Spinal cord (tissue), 10 donors: ENCODE measurements around the gene CHPF2. TPM values are rescaled to one million over a fixed set of nuclear protein-coding genes. Genes with fewer than 3 reads are reported as not detected.

Source experiments
- DNase-seq, 6 donors: peaks; one replicate each; pipeline versions ENCODE4 v3.0.0 to v3.0.0-alpha.2; 2013 to 2015; ENCODE audit warnings: low spot score in 6 of 6, low read depth in 4 of 6
- H3K27ac ChIP-seq: one replicate; pipeline ENCODE4 v1.5.1; 2013; ENCODE audit warnings: low read depth, low read length, control low read depth
- H3K27me3 ChIP-seq: one replicate; pipeline ENCODE4 v1.6.1; 2013; ENCODE audit warnings: low read length; ENCODE audit not compliant: control insufficient read depth, insufficient read depth
- H3K36me3 ChIP-seq: one replicate; pipeline ENCODE4 v1.6.1; 2013; ENCODE audit warnings: low read length; ENCODE audit not compliant: control insufficient read depth, insufficient read depth
- H3K4me1 ChIP-seq: one replicate; pipeline ENCODE4 v1.6.1; 2013; ENCODE audit warnings: low read length; ENCODE audit not compliant: control insufficient read depth, insufficient read depth
- H3K4me3 ChIP-seq: one replicate; pipeline ENCODE4 v1.5.1; 2013; ENCODE audit warnings: low read depth, low read length, control low read depth
- H3K9me3 ChIP-seq: one replicate; pipeline ENCODE4 v1.6.1; 2013; ENCODE audit warnings: low read length; ENCODE audit not compliant: control insufficient read depth, insufficient read depth
- WGBS: methylation state at CpG from one replicate; pipeline ENCODE4 v1.1.5; 2013; ENCODE audit warnings: missing lambda C conversion rate; ENCODE audit not compliant: insufficient coverage; 5-methylcytosine and 5-hydroxymethylcytosine counted together
- polyA plus RNA-seq, 2 donors: library from polyadenylated mRNA; unstranded; fragments of 120-200 nt; gene quantifications; one replicate each; pipeline ENCODE4 v1.2.1, GENCODE V29; 2013; ENCODE audit not compliant: insufficient read length in 2 of 2
- total RNA-seq, 2 donors: library from RNA; depleted of rRNA in 1 of 2; stranded (reverse); fragments of 120-200 nt in 1 of 2; fragments of >200 nt in 1 of 2; gene quantifications; one replicate each; pipeline versions ENCODE4 v1.2.3 to v1.2.4, GENCODE V29; 2013 to 2014
- donor health status: healthy.

The CHPF2 gene
- total and polyA plus RNA-seq, 4 donors = 19.7 to 25.5 (median 23.6) TPM

GRCh38 chr7:151205730-151206129 is 26.6 kb upstream of the CHPF2 start:
- no CpG with 5 or more reads among the region's 6 CpGs for WGBS
- H3K9me3 ChIP-seq = no peaks in the 10 kb centered on the region
- no peaks in the 10 kb centered on the region for H3K36me3 ChIP-seq
- H3K27ac ChIP-seq = no peak overlapping the region
- H3K4me1 ChIP-seq = no peaks in the 10 kb centered on the region
- no peak for DNase-seq
- H3K4me3 ChIP-seq = no peak overlapping the region
- H3K27me3 ChIP-seq = peaks cover 10% of the 10 kb centered on the region

- 82% methylated on average over 8 of the region's 9 CpGs for WGBS
- Histone ChIP-seq H3K9me3 (no peaks in the 10 kb centered on the region), H3K27ac (no peak overlapping the region), H3K4me1 (no peaks in the 10 kb centered on the region), H3K36me3 (no peaks in the 10 kb centered on the region), H3K27me3 (peaks cover 10% of the 10 kb centered on the region), H3K4me3 (no peak overlapping the region)
- DNase-seq = peak in 1 of 6 donors; percentile 12
These were observed 25.4 kb upstream of the CHPF2 start for GRCh38 chr7:151206914-151207313.

DNA sequence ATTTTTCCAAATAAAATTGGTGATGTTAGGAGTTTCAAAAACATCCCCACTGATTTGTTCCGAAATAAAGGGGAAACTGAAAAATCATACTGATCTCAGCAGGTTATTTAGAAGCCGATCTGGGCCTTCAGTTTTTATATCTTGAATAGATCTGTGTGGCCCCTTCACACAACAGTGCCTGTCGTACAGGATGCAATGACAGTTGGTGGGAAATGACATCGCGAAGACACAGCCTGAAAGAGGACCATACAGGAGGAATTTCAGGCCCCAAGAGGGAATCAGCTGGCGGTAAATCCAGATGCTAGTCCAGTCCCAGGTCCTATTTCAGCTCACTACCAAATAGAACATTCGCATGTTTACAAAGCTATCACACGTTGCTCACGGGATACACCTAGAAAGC is 25.0 kb upstream of the CHPF2 start:
- Histone ChIP-seq H3K9me3 (no peaks in the 10 kb centered on the region), H3K4me3 (no peak overlapping the region), H3K4me1 (no peaks in the 10 kb centered on the region), H3K27ac (no peak overlapping the region), H3K27me3 (peaks cover 10% of the 10 kb centered on the region), H3K36me3 (no peaks in the 10 kb centered on the region)
- 82% methylated on average over 8 of the region's 9 CpGs for WGBS
- no peak for DNase-seq

DNA sequence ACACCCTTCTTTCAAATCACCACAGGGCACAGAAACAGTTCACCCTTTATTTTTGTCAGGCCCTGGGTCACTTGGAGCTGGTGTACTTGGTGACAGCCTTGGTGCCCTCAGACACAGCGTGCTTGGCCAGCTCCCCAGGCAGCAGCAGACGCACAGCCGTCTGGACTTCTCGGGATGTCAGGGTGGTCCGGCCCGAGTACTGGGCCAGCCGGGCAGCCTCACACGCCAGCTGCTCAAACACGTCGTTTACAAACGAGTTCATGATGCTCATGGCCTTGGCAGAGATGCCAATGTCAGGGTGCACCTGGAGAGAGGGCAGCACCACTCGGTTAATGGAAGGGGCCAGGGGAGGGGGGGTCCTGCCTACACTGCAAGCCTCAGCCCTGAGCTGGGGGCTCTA is 24.5 kb upstream of the CHPF2 start:
- DNase-seq = no peak
- 66% methylated on average over 12 of the region's 12 CpGs for WGBS
- Histone ChIP-seq H3K4me3 (no peak overlapping the region), H3K4me1 (no peaks in the 10 kb centered on the region), H3K9me3 (no peaks in the 10 kb centered on the region), H3K36me3 (peaks cover 5% of the 10 kb centered on the region), H3K27me3 (peaks cover 10% of the 10 kb centered on the region), H3K27ac (no peak overlapping the region)

DNA sequence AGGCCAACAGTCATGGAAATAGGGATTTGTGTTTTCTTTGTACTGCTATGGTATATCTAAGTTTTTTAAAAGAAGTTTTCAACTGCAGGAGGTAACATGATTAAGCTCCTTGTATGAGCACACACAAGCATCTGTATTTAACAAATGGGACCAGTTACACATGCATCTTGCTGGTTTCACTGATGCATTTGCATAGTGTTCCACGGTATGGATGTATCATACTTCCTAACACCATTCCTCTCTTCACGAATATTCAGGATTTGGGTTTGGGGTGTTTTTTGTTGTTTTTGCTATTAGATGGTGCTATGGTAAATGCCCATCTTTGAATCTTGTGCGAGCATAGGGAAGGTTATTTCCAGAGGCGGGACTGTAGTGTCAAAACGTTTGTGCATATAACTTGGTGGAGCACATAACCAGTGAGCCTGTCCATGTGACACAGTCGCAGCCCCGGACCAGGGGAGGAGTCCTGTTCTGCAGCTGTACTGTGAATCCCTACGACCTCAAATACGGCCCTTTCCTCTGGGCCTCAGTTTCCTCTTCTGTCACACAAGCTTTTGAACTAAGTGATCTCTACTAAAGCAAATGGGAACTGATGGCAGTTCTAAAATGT is 23.9 kb upstream of the CHPF2 start:
- Histone ChIP-seq H3K27ac (no peak overlapping the region), H3K36me3 (peaks cover 10% of the 10 kb centered on the region), H3K4me3 (no peak overlapping the region), H3K27me3 (peaks cover 10% of the 10 kb centered on the region), H3K4me1 (no peaks in the 10 kb centered on the region), H3K9me3 (no peaks in the 10 kb centered on the region)
- 85% methylated on average over 5 of the region's 9 CpGs for WGBS
- no peak for DNase-seq

DNA sequence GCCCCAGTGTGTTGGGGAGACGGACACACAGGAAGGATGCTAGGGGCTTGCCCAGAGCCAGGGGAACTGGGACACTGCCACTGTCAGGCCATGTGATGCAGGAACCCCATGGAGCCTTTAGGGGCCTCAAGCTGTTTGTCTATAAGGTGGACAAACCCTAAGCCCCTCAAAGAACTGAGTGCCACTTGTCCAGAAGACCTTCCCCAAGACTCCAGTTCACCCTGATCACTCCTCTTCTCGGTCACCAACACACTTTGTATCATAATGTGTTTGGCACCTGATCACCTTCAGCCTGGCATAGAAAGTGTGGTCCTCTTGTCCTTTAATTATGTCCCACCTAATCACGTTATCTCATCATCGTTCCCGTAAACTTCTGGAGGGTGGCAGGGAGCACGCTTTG is 22.7 kb upstream of the CHPF2 start:
- H3K27me3 ChIP-seq = peaks cover 4% of the 10 kb centered on the region
- DNase-seq = no peak
- H3K36me3 ChIP-seq = peaks cover 22% of the 10 kb centered on the region
- no peak overlapping the region for H3K4me3 ChIP-seq
- H3K4me1 ChIP-seq = no peaks in the 10 kb centered on the region
- WGBS = 89% methylated on average over 6 of the region's 6 CpGs
- no peaks in the 10 kb centered on the region for H3K9me3 ChIP-seq
- no peak overlapping the region for H3K27ac ChIP-seq

DNA sequence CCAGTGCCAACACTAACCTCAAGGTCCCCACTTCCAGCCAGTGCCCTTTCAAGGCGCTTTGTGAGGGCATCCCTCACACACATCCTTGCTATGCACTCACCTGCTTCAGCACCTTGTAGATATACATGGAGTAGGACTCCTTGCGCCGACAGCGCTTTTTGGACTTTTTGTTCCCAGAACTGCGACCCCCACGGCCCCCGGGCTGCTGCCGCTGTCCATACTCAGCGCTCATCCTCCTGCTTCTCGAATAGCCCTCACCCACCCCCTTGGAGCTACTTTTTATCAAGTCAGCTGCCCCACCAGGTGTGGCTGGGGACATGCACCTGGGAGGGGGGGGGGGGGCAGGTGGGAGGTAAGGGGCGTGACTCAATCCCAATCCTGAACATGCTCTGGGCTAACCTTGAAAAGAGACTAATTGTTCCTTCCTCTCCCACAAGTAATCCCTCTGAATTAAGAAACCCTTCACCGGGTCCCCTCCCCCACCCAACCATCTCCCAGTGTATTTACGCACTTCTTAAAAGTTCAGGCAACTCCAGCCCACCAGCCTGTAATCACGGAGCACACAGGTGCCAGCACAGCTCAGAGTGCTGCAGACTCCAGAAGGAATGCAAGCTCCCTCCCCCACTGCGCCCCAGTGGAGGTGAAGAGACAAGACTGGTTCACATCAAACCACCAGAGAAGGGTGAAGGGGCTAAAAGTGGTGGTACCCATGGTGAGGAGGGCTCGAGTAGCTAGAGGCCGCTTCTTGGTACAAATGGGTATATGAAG is 22.0 kb upstream of the CHPF2 start, which contains the start of gene H2BK1:
TSS of gene H2BK1 (minus strand) at position 402 of the 768 bp plus-strand sequence. CDS start at position 232, 170 bp downstream.
- H3K27ac ChIP-seq = no peak within 1 kb of the TSS
- H3K36me3 ChIP-seq = peaks cover 28% of the 10 kb centered on the region
- DNase-seq = no peak
- H3K4me1 ChIP-seq = no peaks in the 10 kb centered on the region
- no peak within 1 kb of the TSS for H3K4me3 ChIP-seq
- H3K9me3 ChIP-seq = no peaks in the 10 kb centered on the region
- no peaks in the 10 kb centered on the region for H3K27me3 ChIP-seq
- WGBS = 90% methylated on average over 8 of the region's 17 CpGs

DNA sequence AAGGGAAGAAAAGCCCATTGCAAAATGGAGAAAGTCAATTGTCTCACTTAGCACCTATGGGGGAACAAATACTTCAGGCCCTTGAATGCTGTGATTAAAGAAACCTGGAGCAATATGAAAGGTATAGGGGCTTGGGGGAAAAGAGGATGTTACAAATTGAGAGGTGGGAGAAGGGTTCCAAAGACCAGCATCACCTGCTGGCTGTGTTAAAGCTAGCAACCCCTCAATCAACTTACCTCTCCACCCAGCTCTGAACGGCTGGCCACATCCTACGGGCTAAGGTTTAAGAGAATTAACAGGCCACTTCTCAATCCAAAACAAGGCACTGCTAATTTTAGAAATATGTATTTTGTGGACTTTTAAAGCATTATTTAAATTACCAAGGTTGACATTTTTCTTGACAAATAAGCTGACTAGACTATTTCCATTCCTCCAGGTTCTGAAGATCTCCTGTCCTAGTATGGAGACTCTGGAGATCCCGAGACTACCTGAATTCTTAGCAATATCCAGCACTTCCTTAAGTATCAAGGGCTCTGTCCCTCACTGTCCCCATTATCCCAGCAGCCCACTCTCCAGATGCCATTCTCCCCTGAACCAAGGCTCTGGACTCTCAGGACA is 21.0 kb upstream of the CHPF2 start:
- H3K4me3 ChIP-seq = no peak overlapping the region
- no peaks in the 10 kb centered on the region for H3K9me3 ChIP-seq
- H3K27ac ChIP-seq = no peak overlapping the region
- DNase-seq = no peak
- H3K27me3 ChIP-seq = no peaks in the 10 kb centered on the region
- H3K36me3 ChIP-seq = peaks cover 34% of the 10 kb centered on the region
- H3K4me1 ChIP-seq = no peaks in the 10 kb centered on the region
- 94% methylated on average over 1 of the region's 3 CpGs for WGBS

DNA sequence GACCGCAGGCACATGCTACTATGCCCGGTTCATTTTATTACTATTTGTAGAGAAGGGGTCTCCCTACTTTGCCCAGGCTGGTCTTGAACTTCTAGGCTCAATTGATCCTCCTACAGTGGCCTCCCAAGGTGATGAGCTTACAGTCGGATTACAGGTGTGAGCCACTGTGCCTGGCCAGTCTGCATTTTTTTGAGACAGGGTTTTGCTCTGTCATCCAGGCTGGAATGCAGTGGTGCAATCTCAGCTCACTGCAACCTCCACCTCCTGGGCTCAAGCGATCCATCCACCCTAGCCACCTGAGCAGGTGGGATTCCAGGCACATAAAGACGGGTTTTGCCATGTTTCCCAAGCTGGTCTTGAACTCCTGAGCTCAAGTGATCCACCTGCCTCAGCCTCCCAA is 19.7 kb upstream of the CHPF2 start:
- Histone ChIP-seq H3K36me3 (peaks cover 41% of the 10 kb centered on the region), H3K9me3 (no peaks in the 10 kb centered on the region), H3K4me3 (no peak overlapping the region), H3K27me3 (no peaks in the 10 kb centered on the region), H3K27ac (no peak overlapping the region), H3K4me1 (no peaks in the 10 kb centered on the region)
- DNase-seq = no peak
- WGBS = 92% methylated on average over 3 of the region's 5 CpGs
